ENCODE measurements around the gene CCDC78. TPM values are rescaled to one million over a fixed set of nuclear protein-coding genes. Genes with fewer than 3 reads are reported as not detected.
A peak's percentile ranks its signal among the peaks of the same experiment; 100 is the strongest.

Gene CCDC78
- total and polyA plus RNA-seq, 2 of the 13 experiments (the other 11 are each of a cell fraction or from before 2014, with no cell fraction given) = 0.53 to 1.5 TPM

DNA sequence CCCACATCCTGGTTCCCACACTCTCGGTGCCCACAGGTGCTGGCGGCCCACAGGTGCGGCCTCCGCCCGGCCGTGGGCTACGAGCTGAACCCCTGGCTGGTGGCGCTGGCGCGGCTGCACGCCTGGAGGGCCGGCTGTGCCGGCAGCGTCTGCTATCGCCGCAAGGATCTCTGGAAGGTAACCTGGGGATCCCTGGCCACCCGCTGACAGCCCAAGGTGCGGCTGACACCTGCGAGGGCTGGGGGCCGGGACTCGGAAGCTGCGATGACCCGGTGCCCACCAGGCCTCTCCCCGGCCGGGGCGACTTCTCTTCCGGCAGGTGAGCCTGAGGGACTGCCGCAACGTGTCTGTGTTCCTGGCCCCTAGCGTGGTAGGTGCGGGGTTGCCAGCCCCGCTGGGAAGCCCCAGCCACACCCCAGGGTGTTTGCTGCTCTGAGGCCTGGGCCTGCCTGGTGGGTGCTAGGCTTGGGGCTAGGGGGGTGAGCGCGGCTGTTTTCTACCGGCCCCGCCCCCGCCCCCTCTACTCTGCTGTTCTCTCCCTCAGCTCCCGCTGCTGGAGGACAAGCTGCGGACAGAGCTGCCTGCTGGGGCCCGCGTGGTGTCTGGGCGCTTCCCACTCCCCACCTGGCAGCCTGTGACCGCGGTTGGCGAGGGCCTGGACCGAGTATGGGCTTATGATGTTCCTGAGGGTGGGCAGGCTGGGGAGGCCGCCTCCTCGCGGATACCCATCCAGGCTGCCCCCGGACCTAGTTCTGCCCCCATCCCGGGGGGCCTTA lies 4.3 kb downstream of the CCDC78 start (continued):
- TF ChIP-seq, protein P1, sequence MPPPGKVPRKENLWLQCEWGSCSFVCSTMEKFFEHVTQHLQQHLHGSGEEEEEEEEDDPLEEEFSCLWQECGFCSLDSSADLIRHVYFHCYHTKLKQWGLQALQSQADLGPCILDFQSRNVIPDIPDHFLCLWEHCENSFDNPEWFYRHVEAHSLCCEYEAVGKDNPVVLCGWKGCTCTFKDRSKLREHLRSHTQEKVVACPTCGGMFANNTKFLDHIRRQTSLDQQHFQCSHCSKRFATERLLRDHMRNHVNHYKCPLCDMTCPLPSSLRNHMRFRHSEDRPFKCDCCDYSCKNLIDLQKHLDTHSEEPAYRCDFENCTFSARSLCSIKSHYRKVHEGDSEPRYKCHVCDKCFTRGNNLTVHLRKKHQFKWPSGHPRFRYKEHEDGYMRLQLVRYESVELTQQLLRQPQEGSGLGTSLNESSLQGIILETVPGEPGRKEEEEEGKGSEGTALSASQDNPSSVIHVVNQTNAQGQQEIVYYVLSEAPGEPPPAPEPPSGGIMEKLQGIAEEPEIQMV (CRISPR knock-in tag; IDR thresholded peaks at IDR 0.05; ENCODE audit: low read depth) = no peak
- TF ChIP-seq, protein P2, sequence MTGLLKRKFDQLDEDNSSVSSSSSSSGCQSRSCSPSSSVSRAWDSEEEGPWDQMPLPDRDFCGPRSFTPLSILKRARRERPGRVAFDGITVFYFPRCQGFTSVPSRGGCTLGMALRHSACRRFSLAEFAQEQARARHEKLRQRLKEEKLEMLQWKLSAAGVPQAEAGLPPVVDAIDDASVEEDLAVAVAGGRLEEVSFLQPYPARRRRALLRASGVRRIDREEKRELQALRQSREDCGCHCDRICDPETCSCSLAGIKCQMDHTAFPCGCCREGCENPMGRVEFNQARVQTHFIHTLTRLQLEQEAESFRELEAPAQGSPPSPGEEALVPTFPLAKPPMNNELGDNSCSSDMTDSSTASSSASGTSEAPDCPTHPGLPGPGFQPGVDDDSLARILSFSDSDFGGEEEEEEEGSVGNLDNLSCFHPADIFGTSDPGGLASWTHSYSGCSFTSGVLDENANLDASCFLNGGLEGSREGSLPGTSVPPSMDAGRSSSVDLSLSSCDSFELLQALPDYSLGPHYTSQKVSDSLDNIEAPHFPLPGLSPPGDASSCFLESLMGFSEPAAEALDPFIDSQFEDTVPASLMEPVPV (CRISPR knock-in tag; IDR thresholded peaks at IDR 0.05) = 0 out of 2 replicates have a peak, but pooled peaks have one; percentile 17
- TF ChIP-seq THAP11 (CRISPR knock-in tag; IDR thresholded peaks at IDR 0.05) = no peak
- TF ChIP-seq ZNF672 (CRISPR knock-in tag; IDR thresholded peaks at IDR 0.05) = no peak
- TF ChIP-seq, protein P3, sequence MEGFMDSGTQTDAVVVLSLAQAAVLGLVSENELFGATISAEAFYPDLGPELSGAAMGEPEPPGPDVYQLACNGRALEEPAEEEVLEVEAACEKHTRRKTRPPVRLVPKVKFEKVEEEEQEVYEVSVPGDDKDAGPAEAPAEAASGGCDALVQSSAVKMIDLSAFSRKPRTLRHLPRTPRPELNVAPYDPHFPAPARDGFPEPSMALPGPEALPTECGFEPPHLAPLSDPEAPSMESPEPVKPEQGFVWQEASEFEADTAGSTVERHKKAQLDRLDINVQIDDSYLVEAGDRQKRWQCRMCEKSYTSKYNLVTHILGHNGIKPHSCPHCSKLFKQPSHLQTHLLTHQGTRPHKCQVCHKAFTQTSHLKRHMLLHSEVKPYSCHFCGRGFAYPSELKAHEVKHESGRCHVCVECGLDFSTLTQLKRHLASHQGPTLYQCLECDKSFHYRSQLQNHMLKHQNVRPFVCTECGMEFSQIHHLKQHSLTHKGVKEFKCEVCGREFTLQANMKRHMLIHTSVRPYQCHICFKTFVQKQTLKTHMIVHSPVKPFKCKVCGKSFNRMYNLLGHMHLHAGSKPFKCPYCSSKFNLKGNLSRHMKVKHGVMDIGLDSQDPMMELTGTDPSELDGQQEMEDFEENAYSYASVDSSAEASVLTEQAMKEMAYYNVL (CRISPR knock-in tag; IDR thresholded peaks at IDR 0.05; ENCODE audit: borderline replicate concordance) = 0 out of 2 replicates have a peak, but pooled peaks have one; percentile 9
- TF ChIP-seq KAT7 (CRISPR knock-in tag; IDR thresholded peaks at IDR 0.05; ENCODE audit: borderline replicate concordance) = no peak
- TF ChIP-seq ZNF430 (CRISPR knock-in tag; IDR thresholded peaks at IDR 0.05) = peak; percentile 32; the same call in 1 of the 2 replicates
- TF ChIP-seq CREM (IDR thresholded peaks at IDR 0.05) = no peak
- no peak for TF ChIP-seq CREM (CRISPR knock-in tag; IDR thresholded peaks at IDR 0.05)
- TF ChIP-seq SATB2 (CRISPR knock-in tag; IDR thresholded peaks at IDR 0.05) = no peak
- TF ChIP-seq ZFP1 (CRISPR knock-in tag; IDR thresholded peaks at IDR 0.05) = no peak
- TF ChIP-seq YEATS2 (CRISPR knock-in tag; IDR thresholded peaks at IDR 0.05; ENCODE audit: borderline replicate concordance) = no peak
- 0 out of 2 replicates have a peak, but pooled peaks have one; percentile 10 for TF ChIP-seq KDM5B (CRISPR knock-in tag; IDR thresholded peaks at IDR 0.05; ENCODE audit: borderline replicate concordance)
- TF ChIP-seq HNRNPUL1 (IDR thresholded peaks at IDR 0.05; ENCODE audit: low read depth, low read length) = no peak
- peak; percentile 4; the same call in 1 of the 2 replicates for TF ChIP-seq MTA1 (CRISPR knock-in tag; IDR thresholded peaks at IDR 0.05; ENCODE audit: borderline replicate concordance)
- no peak for TF ChIP-seq PITX1 (CRISPR knock-in tag; IDR thresholded peaks at IDR 0.05)
- no peak for TF ChIP-seq ZNF878 (CRISPR knock-in tag; IDR thresholded peaks at IDR 0.05)
- TF ChIP-seq ZNF670 (CRISPR knock-in tag; IDR thresholded peaks at IDR 0.05; ENCODE audit: borderline replicate concordance) = no peak
- TF ChIP-seq KDM1A (CRISPR knock-in tag; IDR thresholded peaks at IDR 0.05) = no peak
- TF ChIP-seq HDAC2 (CRISPR knock-in tag; IDR thresholded peaks at IDR 0.05) = no peak
- no peak for TF ChIP-seq TBX3 (IDR thresholded peaks at IDR 0.05; ENCODE audit: borderline replicate concordance)
- TF ChIP-seq ZNF589 (CRISPR knock-in tag; conservative IDR thresholded peaks at IDR 0.05) = 0 out of 2 replicates have a peak, but pooled peaks have one; percentile 0
